Measurements from ENCODE around the gene CCL28.

- TF ChIP-seq CTCF (conservative IDR thresholded peaks at IDR 0.05; ENCODE audit: low read depth, low read length) (no peak), EZH2phosphoT487 (IDR thresholded peaks at IDR 0.05; ENCODE audit: borderline replicate concordance, low read length) (no peak)
These were observed 79.8 kb downstream of the CCL28 start for GRCh38 chr5:43332401-43332800.

Data from PC-3 (cell line).